ENCODE data around the gene FAM210B.

FAM210B gene

DNA sequence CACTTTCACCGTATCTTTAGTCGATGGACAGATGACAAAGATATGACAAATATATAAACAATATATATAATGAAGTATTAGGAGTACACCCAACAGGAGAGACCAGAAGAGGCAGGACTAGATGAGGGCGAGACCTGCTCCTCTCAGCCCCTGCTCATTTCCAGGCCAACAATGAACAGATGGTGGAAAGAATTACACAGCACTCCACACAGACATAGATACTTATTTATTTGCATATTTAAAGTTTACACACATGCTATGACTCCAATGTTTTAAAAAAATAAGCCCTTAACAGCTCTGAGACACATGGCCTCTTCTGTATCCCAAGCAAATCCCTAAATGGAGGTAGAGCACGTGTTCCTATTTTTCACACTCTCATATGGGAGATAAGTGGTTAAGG, 10.4 kb downstream of the FAM210B start:
- DNase-seq (ENCODE audit: low read depth) = no peak
- H3K4me3 ChIP-seq (ENCODE audit: low read depth, low read length) = no peak overlapping the region
- TF ChIP-seq, protein P1, sequence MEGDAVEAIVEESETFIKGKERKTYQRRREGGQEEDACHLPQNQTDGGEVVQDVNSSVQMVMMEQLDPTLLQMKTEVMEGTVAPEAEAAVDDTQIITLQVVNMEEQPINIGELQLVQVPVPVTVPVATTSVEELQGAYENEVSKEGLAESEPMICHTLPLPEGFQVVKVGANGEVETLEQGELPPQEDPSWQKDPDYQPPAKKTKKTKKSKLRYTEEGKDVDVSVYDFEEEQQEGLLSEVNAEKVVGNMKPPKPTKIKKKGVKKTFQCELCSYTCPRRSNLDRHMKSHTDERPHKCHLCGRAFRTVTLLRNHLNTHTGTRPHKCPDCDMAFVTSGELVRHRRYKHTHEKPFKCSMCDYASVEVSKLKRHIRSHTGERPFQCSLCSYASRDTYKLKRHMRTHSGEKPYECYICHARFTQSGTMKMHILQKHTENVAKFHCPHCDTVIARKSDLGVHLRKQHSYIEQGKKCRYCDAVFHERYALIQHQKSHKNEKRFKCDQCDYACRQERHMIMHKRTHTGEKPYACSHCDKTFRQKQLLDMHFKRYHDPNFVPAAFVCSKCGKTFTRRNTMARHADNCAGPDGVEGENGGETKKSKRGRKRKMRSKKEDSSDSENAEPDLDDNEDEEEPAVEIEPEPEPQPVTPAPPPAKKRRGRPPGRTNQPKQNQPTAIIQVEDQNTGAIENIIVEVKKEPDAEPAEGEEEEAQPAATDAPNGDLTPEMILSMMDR (IDR thresholded peaks at IDR 0.05; ENCODE audit: control insufficient read depth, extremely low read depth, insufficient read depth) = no peak

DNA sequence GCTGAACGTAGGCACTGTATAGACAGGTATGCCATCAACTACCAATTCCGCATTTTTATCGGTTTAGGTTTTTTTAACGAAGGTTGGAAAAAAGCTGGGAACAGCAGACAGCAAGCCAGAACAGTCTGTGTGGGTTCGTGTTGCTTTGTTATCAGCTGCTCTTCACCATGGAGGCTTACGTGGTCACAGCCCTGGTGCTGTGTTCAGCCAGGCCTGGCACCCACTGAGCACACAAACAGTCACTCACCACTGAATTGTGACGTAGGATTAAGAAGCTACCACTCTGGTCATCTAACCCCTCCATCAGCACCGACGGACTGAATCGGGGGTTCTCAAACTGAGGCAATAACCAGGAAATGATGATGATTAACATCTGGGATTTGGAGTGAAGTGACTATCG, 13.2 kb downstream of the FAM210B start:
- no peak overlapping the region for H3K4me3 ChIP-seq (ENCODE audit: low read depth, low read length)
- TF ChIP-seq, protein P1 (IDR thresholded peaks at IDR 0.05; ENCODE audit: control insufficient read depth, extremely low read depth, insufficient read depth) = no peak

DNA sequence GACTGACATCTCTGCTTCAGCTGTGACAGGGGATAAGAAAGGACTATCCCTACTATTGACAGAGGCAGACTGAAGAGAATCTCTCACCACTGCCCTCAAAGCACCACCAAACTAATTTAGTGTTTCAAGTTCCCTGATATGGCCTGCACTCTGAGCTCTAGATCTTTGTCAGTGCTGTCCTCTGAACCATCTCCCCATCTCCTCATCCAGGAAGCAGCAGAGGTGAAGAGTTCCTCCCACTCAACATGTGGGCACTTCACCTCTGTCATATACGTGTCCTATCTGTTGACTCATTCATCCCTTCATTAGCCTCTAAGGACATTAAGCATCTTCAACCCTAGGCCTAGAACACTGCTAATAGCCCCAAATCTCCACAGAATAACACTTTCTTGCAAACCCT, 14.1 kb downstream of the FAM210B start:
- no peak for DNase-seq (ENCODE audit: low read depth)
- TF ChIP-seq, protein P1 (IDR thresholded peaks at IDR 0.05; ENCODE audit: control insufficient read depth, extremely low read depth, insufficient read depth) = no peak
- H3K4me3 ChIP-seq (ENCODE audit: low read depth, low read length) = no peak overlapping the region

More for the DNA sequence above, 13.2 kb downstream of the FAM210B start:
- no peak for DNase-seq (ENCODE audit: low read depth)

DNA sequence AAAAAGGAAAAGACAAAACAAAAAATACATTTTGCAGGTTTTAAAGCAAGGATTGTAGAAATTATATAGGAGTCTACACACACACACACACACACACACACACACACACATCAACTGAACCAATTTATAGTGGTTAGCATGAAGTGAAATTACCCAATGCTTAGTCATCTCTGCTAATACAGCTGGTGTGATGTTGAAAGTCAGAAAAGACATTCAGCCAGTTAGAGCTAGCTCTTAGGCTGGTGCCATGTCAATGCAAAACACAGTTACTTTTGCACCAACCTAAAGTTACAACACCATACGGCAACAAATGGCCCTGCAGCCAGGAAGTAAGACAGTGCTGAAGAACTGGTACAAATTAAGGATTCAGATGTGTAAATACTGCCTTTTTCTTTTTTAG, 15.2 kb downstream of the FAM210B start:
- TF ChIP-seq, protein P1 (IDR thresholded peaks at IDR 0.05; ENCODE audit: control insufficient read depth, extremely low read depth, insufficient read depth) = no peak
- H3K4me3 ChIP-seq (ENCODE audit: low read depth, low read length) = no peak overlapping the region
- no peak for DNase-seq (ENCODE audit: low read depth)

DNA sequence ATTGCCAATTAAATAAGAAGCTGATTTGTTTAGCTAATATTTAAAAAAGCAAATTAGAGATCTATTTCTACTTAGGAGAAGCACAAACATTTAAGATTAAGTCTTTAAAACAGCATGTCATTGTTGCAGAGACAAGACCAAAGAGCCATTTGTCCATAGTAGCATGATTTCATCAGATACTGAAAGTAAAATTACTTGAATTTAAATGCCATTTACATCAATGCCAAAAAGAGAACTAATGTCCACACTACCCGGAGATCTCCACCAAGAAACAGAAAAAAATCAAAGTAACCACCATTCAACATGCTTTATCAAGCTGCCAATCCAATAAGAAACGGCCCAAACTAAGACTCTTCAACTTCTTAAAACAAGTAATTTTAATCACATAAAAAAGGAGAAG, 17.6 kb downstream of the FAM210B start:
- no peak for DNase-seq (ENCODE audit: low read depth)
- TF ChIP-seq, protein P1 (IDR thresholded peaks at IDR 0.05; ENCODE audit: control insufficient read depth, extremely low read depth, insufficient read depth) = no peak
- no peak overlapping the region for H3K4me3 ChIP-seq (ENCODE audit: low read depth, low read length)

DNA sequence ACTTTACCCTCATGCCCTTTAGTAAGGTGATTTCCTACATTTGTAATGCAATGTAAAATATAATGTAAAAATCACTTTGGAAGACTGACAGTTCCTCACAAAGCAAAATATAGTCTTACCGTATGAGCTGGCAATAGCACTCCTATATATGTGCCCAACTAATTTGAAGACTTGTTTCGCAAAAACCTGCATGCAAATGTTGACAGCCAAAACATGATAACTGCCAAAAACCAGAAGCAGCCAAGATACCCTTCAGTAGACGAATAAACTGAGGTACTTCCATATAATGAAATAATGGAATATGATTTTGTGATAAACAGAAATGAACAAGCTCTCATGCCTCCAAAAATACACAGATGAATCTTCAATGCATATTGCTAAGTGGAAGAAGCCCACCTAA, 19.6 kb downstream of the FAM210B start:
- TF ChIP-seq, protein P1 (IDR thresholded peaks at IDR 0.05; ENCODE audit: control insufficient read depth, extremely low read depth, insufficient read depth) = no peak
- H3K4me3 ChIP-seq (ENCODE audit: low read depth, low read length) = no peak overlapping the region
- no peak for DNase-seq (ENCODE audit: low read depth)

DNA sequence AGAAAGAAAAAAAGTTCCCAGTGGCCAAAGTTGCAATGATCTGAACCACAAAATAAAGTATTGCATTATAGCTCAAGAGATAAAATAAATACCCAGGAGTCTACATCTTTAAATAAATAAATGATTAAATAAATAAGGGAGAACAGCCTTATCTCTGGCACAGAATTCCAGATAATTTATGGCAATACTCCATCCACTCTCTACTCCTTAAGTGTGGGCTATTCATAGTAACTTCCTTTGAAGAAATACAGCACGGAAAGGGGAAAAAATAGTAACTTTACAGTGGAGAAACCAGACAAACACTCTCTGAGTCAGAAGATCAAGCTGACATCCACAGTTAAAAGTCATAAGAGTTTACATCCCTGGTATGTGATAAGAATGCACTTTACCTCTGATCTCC, 21.6 kb downstream of the FAM210B start:
- DNase-seq (ENCODE audit: low read depth) = peak; percentile 77
- no peak overlapping the region for H3K4me3 ChIP-seq (ENCODE audit: low read depth, low read length)
- TF ChIP-seq, protein P1 (IDR thresholded peaks at IDR 0.05; ENCODE audit: control insufficient read depth, extremely low read depth, insufficient read depth) = no peak

Measured in LNCaP clone FGC (cell line).